GM12865 (cell line): Measurements from ENCODE around the gene PSME2.

Experiments
- DNase-seq: peaks from one replicate; pipeline ENCODE4 v3.0.0; 2010; ENCODE audit warnings: low read depth
- H3K4me3 ChIP-seq: 2 replicates; pipeline ENCODE4 v1.5.1; 2011; ENCODE audit warnings: mild to moderate bottlenecking, low read depth, low read length, control low read depth
- TF ChIP-seq, protein P1 (sequence below): IDR thresholded peaks from 2 replicates; pipeline ENCODE4 v1.5.1; 2011; ENCODE audit warnings: low read length, control low read depth, low read depth, inconsistent platforms; ENCODE audit not compliant: insufficient read depth; ENCODE audit errors: missing control alignments

Gene PSME2

DNA sequence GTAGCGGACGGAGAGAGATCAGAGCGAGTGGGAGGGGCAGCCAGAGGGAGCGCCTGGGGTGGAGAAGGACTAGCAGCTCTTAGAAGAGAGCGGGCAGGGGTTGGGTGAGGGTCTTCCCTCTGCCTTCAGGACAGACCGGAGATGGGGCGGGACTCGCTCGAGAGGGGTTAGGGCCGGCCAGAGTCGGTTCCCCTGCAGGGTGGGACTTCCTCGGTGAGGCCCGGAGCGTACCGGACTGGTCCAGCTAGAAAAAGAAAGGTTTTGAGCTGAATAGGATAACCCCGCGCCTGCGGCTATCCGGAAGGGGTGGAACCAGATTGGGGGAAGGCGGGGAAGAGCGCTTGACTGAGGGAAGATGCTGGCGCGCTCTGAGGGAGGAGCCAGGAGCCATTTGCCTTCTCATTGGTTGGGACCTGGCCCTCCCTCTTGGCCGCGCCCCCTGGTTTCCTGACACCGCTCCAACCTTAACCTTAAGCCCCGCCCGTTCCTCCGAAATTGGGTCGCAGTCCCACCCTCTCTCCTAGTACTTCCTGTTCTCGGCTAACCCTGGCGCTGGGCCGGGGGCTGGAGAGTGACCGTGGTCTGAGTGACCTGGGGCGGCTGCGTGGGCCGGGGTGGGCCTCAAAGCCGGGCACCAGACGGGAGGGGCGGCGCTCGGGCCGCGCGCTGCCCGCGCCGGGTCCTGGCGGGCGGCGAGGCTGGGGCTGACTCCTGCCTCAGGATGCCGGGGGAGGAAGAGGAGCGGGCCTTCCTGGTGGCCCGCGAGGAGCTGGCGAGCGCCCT lies 759 bp upstream of the PSME2 start, which contains the start of gene RNF31:
RNF31 (plus strand) TSS at position 521 of the 783 bp plus-strand sequence; CDS start at position 722, 201 bp downstream.
- peak; percentile 99 for DNase-seq
- TF ChIP-seq, protein P1, sequence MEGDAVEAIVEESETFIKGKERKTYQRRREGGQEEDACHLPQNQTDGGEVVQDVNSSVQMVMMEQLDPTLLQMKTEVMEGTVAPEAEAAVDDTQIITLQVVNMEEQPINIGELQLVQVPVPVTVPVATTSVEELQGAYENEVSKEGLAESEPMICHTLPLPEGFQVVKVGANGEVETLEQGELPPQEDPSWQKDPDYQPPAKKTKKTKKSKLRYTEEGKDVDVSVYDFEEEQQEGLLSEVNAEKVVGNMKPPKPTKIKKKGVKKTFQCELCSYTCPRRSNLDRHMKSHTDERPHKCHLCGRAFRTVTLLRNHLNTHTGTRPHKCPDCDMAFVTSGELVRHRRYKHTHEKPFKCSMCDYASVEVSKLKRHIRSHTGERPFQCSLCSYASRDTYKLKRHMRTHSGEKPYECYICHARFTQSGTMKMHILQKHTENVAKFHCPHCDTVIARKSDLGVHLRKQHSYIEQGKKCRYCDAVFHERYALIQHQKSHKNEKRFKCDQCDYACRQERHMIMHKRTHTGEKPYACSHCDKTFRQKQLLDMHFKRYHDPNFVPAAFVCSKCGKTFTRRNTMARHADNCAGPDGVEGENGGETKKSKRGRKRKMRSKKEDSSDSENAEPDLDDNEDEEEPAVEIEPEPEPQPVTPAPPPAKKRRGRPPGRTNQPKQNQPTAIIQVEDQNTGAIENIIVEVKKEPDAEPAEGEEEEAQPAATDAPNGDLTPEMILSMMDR: no peak
- H3K4me3 ChIP-seq: peak within 1 kb of the TSS; percentile 96

DNA sequence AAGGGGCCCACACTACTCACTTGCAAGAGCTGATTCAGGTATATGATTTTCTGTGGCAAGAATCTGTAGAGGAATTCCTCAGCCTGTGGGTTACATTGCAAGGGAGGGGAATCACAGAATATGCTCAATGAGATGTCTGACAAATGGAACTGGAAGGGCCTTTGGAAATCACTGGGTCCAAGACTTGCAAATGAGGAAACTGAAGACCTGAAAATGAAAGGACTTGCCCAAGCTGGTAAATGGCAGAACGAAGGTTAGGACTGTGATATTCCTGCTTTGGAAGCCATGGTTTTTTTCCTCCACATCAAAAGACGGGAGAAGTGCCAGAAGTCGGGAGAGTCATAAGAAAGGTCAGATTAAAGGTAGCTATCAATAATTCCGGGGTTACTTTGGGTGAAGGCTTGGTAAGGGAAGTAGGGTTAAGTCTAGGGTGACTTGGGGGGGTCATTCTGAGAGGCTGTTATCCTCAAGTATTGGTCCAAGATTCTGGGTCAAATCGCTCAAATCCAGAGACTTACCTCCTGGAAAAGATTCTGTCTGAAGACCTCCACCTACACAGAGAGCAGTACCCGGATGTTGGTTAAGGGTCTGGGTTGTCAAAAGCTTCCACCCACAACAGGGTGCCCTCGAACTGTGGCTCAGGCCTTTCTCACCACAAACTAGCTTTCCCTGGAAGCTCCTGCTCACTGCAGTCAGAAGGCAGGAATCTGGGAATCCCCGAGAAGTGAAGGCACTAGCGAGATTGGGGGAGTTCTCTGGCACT lies 539 bp downstream of the PSME2 start:
- TF ChIP-seq, protein P1: no peak
- no peak for DNase-seq
- peak overlapping the region; percentile 96 for H3K4me3 ChIP-seq

DNA sequence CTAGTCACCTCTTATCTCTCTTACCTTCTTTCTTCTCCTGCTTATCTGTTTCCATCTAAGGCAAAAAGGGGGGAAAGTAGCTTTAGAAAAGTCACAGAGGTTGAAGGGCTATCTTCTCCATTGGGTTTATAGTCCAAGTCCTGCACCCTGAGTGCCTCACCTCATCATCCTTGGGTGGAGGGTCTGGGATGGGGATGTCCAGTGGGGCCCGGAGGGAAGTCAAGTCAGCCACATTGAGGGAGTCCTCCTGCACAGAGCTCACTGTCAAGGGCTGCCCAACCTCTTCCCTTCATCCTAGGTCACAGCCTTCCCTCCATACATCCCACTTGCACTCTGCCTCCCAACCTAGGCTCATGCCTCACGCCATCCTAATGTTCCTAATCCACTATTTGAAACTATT lies 1.2 kb downstream of the PSME2 start:
- DNase-seq: no peak
- H3K4me3 ChIP-seq: peak overlapping the region; percentile 96
- TF ChIP-seq, protein P1: no peak

DNA sequence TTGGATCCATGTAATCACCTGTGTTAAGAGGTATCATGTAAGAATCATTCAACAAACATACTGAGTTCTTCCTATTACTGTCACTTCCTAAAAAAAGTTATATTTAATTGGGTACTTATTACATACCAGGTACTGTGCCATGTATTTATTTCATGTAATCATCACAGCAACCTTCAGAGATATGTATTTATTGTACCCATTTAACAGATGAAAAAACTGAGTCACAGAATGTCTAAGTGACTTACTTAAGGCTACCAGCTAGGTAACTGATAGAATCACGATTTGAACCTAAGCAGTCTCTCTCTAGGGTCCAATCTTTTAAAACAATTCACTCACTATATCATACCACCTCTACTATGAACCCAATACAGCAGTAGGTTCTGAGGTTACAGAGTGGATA lies 2.0 kb downstream of the PSME2 start:
- H3K4me3 ChIP-seq: no peak overlapping the region; the same call in 1 of the 2 replicates
- TF ChIP-seq, protein P1: no peak
- no peak for DNase-seq

DNA sequence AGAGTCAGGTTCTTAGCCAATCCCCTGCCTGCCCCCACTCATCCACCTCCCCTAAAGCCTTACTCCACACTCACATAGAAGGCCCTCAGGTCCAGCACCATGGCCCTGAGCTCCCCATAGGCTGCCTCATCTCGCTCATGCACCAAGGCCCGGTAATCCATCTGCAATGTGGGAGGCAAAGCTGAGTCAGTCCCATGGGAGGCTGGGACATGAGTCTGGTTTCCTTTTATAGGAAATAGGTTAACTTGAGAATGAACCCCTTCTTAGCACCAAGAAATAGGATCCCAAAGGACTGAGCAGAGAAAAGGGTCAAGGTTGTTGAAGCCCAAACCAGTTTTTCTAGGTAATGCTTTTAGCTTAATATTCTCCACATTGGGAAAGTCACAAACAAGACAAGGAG lies 2.9 kb downstream of the PSME2 start:
- no peak for DNase-seq
- TF ChIP-seq, protein P1: no peak

DNA sequence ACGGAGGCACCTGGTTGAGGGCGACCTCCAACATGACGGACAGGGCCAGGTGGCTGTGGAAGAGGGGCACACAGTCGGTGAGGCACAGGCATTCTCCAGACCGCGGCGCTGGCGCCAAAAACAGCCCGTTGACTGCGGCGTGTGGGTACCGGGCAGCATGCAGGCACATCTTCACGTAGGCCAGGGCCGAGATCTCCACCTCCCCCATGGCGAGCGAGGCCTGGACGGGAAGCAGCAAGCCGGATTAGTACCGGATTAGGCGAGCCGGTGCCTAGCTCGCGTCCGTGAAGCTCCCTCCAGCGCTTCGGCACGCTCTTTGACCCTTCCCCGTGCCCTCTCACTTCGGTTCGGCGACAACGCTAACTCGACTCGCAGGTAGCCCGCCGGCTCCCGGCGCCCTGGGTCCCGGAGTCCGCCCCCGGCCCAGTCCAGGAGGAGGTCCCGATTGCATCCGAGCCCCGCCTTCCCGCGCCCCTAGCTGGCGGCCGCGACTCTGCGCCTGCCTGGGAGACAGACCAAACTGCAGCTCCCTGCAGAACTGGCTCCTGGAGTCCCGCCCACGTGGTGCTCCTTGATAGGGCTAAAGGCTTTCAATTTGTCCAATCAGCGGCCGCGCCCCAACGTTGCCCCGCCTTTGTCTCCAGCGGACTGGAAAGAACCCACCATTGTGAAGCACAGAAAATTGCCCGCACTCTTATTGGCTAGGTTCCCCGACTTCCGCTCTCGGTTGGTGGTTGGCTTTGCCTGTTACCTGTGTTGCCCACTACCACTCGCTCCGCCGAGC lies 5.1 kb downstream of the PSME2 start, which contains the start of gene EMC9:
EMC9 (minus strand) TSS at position 495 of the 784 bp plus-strand sequence; CDS start at position 208, 287 bp downstream.
- peak; percentile 100 for DNase-seq
- H3K4me3 ChIP-seq: peak within 1 kb of the TSS; percentile 80
- TF ChIP-seq, protein P1: peak; percentile 39

More for the DNA sequence above, 2.9 kb downstream of the PSME2 start:
- H3K4me3 ChIP-seq: no peak overlapping the region
